Measurements from ENCODE around the gene OVCH2.

DNA sequence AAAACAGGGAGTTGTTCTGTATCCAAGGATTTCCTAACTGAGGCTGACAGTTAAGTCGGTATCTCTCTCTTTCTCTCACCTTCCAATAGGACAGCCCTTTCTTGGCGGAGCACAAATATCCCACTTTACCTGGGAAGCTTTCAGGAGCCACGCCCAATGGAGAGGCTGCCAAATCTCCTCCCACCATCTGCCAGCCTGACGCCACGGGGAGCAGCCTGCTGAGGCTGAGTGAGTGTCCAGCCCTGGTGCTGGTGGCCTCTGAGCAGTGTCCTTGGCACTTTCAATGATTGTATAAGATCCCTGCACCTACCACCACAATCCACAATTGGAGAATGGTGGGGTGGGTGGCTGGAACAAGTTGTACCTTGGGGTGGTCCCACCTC, 66.6 kb downstream of the OVCH2 start:
- TF ChIP-seq, protein P1, sequence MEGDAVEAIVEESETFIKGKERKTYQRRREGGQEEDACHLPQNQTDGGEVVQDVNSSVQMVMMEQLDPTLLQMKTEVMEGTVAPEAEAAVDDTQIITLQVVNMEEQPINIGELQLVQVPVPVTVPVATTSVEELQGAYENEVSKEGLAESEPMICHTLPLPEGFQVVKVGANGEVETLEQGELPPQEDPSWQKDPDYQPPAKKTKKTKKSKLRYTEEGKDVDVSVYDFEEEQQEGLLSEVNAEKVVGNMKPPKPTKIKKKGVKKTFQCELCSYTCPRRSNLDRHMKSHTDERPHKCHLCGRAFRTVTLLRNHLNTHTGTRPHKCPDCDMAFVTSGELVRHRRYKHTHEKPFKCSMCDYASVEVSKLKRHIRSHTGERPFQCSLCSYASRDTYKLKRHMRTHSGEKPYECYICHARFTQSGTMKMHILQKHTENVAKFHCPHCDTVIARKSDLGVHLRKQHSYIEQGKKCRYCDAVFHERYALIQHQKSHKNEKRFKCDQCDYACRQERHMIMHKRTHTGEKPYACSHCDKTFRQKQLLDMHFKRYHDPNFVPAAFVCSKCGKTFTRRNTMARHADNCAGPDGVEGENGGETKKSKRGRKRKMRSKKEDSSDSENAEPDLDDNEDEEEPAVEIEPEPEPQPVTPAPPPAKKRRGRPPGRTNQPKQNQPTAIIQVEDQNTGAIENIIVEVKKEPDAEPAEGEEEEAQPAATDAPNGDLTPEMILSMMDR (IDR thresholded peaks at IDR 0.05; ENCODE audit: low read depth, low read length, poor library complexity, severe bottlenecking): no peak
- no peak for TF ChIP-seq EZH2phosphoT487 (IDR thresholded peaks at IDR 0.05; ENCODE audit: borderline replicate concordance, low read length)
